Hepatocyte (in vitro differentiated cells): ENCODE data around the gene CDYL. TPM values are rescaled to one million over a fixed set of nuclear protein-coding genes. Genes with fewer than 3 reads are reported as not detected.

Experiments
- DNase-seq: peaks from one replicate; pipeline ENCODE4 v3.0.0-alpha.2; 2016; ENCODE audit warnings: low spot score
- H2AFZ ChIP-seq: fragments of 200-600 bp; sonication (generic); 2 replicates; pipeline ENCODE4 v1.6.0; 2016; ENCODE audit warnings: antibody characterized with exemption, mild to moderate bottlenecking
- H3K27ac ChIP-seq: fragments of 200-600 bp; sonication (generic); 2 replicates; pipeline ENCODE4 v1.5.1; 2016; ENCODE audit warnings: mild to moderate bottlenecking
- H3K27me3 ChIP-seq: fragments of 200-600 bp; sonication (generic); 2 replicates; pipeline ENCODE4 v1.6.1; 2016
- H3K36me3 ChIP-seq: fragments of 200-600 bp; sonication (generic); replicated peaks from 2 replicates; pipeline ENCODE4 v1.5.1; 2016; ENCODE audit warnings: low read depth; ENCODE audit not compliant: insufficient read depth
- H3K4me1 ChIP-seq: fragments of 200-600 bp; sonication (generic); 2 replicates; pipeline ENCODE4 v1.5.1; 2016; ENCODE audit warnings: mild to moderate bottlenecking, moderate library complexity; ENCODE audit not compliant: insufficient read depth
- H3K4me2 ChIP-seq: fragments of 200-600 bp; sonication (generic); 2 replicates; pipeline ENCODE4 v1.6.0; 2016
- H3K4me3 ChIP-seq: fragments of 200-600 bp; sonication (generic); 2 replicates; pipeline ENCODE4 v1.5.1; 2016; ENCODE audit warnings: mild to moderate bottlenecking
- H3K79me2 ChIP-seq: fragments of 200-600 bp; sonication (generic); 2 replicates; pipeline ENCODE4 v1.6.0; 2017; ENCODE audit warnings: mild to moderate bottlenecking
- H3K9me2 ChIP-seq: fragments of 200-600 bp; sonication (generic); replicated peaks from 2 replicates; pipeline ENCODE4 v1.6.0; 2017; ENCODE audit warnings: mild to moderate bottlenecking; ENCODE audit not compliant: insufficient read depth
- H3K9me3 ChIP-seq: fragments of 200-600 bp; sonication (generic); 2 replicates; pipeline ENCODE4 v1.5.1; 2016; ENCODE audit warnings: low read depth, mild to moderate bottlenecking
- H4K20me1 ChIP-seq: fragments of 200-600 bp; sonication (generic); 2 replicates; pipeline ENCODE4 v1.6.0; 2016; ENCODE audit warnings: mild to moderate bottlenecking; ENCODE audit not compliant: insufficient read depth, poor library complexity, severe bottlenecking
- EZH2 ChIP-seq: fragments of 200-600 bp; sonication (generic); IDR thresholded peaks from 2 replicates; pipeline ENCODE4 v1.6.1; 2016; ENCODE audit warnings: antibody characterized with exemption, mild to moderate bottlenecking, borderline replicate concordance
- EZH2phosphoT487 ChIP-seq: fragments of 200-600 bp; sonication (generic); IDR thresholded peaks from one replicate; pipeline ENCODE4 v1.6.1; 2018; ENCODE audit warnings: antibody characterized with exemption, mild to moderate bottlenecking, low read depth, moderate library complexity; ENCODE audit not compliant: unreplicated experiment, severe bottlenecking
- WGBS: methylation state at CpG from one replicate; pipeline ENCODE4 v1.1.6; 2016; ENCODE audit warnings: low lambda C conversion rate; ENCODE audit errors: missing lambda C conversion rate; 5-methylcytosine and 5-hydroxymethylcytosine counted together
- polyA plus RNA-seq: library from polyadenylated mRNA; unstranded; fragments of >200 nt; fragmentation: Nextera tagmentation; extraction: Ambion mirVana; gene quantifications from 2 replicates; pipeline ENCODE4 v1.2.1, GENCODE V29; 2016
- total RNA-seq: library from RNA; depleted of rRNA; stranded (reverse); fragments of >200 nt; gene quantifications from 2 replicates; pipeline ENCODE4 v1.2.3, GENCODE V29; 2014
- TF ChIP-seq, protein P1 (sequence below): fragments of 200-600 bp; sonication (generic); IDR thresholded peaks from 2 replicates; pipeline ENCODE4 v1.5.1; 2016; ENCODE audit warnings: antibody characterized with exemption, mild to moderate bottlenecking; ENCODE audit not compliant: poor library complexity

The CDYL gene
- total and polyA plus RNA-seq, 2 experiments from 2014 or later, result 25.3 to 30.4 TPM

DNA sequence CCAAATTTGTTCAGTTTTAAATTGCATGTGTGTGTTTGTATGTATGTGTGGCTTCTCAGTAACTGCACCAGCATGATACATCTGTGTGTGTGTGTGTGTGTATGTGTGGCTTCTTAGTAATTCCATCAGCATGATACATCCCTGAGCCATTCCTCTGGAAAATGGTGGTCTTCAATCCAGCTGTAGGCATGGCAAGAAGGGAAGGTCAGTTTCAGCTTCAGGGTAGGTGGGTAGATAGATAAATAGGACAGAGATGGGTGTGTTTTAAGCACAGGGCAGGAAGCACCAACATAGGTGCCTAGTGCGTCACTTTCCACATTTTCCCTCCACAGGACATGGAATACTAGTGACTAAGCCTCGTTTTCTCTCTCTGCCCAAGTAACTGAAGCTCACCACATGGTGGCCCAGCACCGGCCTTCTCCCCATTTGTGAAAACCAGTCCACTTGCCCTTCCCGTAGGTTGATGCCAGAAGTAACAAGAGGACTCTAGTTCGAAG, 144.8 kb downstream of the CDYL start:
- WGBS, result 94% methylated on average over 5 of the region's 5 CpGs
- Histone ChIP-seq H3K27me3 (no peaks in the 10 kb centered on the region), H3K9me2 (no peaks in the 10 kb centered on the region), H3K9me3 (no peaks in the 10 kb centered on the region), H3K27ac (no peak overlapping the region), H3K4me1 (no peaks in the 10 kb centered on the region), H3K4me3 (no peak overlapping the region), H2AFZ (no peak overlapping the region), H3K4me2 (no peak overlapping the region), H4K20me1 (no peaks in the 10 kb centered on the region), H3K79me2 (peaks cover 86% of the 10 kb centered on the region), H3K36me3 (no peaks in the 10 kb centered on the region)
- no peak for DNase-seq
- TF ChIP-seq EZH2phosphoT487 (no peak), EZH2 (no peak)
- TF ChIP-seq, protein P1, sequence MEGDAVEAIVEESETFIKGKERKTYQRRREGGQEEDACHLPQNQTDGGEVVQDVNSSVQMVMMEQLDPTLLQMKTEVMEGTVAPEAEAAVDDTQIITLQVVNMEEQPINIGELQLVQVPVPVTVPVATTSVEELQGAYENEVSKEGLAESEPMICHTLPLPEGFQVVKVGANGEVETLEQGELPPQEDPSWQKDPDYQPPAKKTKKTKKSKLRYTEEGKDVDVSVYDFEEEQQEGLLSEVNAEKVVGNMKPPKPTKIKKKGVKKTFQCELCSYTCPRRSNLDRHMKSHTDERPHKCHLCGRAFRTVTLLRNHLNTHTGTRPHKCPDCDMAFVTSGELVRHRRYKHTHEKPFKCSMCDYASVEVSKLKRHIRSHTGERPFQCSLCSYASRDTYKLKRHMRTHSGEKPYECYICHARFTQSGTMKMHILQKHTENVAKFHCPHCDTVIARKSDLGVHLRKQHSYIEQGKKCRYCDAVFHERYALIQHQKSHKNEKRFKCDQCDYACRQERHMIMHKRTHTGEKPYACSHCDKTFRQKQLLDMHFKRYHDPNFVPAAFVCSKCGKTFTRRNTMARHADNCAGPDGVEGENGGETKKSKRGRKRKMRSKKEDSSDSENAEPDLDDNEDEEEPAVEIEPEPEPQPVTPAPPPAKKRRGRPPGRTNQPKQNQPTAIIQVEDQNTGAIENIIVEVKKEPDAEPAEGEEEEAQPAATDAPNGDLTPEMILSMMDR, result no peak

DNA sequence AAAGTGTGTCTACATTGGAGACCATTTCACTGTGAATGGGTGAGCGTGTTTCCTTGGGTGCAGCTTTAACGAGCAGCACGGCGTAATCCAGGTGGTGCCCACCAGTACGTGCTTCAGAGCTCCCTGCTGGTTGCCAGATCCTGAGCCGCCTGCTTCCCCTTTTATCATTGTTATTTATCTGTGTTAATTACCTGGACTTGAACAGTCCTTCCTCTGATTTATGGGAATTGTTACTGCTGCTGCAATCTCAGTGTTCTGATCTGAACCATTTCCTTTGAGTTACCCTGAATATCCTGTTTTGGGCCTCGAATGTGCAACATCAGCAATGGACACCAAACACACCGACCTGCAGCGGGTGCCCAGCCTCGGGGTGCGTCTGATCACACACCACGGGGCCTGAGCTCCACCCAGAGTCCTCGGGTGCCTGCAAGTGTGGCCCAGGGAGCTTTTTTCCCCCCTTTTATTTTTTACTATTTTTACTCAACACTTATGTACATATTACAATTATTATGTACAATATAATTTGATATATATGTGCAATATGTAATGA, 146.4 kb downstream of the CDYL start:
- Histone ChIP-seq H3K79me2 (peaks cover 86% of the 10 kb centered on the region), H2AFZ (no peak overlapping the region), H3K27me3 (no peaks in the 10 kb centered on the region), H3K4me1 (no peaks in the 10 kb centered on the region), H3K36me3 (no peaks in the 10 kb centered on the region), H3K9me2 (no peaks in the 10 kb centered on the region), H3K4me3 (no peak overlapping the region), H3K27ac (no peak overlapping the region), H4K20me1 (peaks cover 3% of the 10 kb centered on the region), H3K4me2 (no peak overlapping the region), H3K9me3 (no peaks in the 10 kb centered on the region)
- 81% methylated on average over 13 of the region's 13 CpGs for WGBS
- DNase-seq, result no peak
- TF ChIP-seq EZH2, result no peak
- TF ChIP-seq, protein P1, result no peak
- no peak for TF ChIP-seq EZH2phosphoT487

DNA sequence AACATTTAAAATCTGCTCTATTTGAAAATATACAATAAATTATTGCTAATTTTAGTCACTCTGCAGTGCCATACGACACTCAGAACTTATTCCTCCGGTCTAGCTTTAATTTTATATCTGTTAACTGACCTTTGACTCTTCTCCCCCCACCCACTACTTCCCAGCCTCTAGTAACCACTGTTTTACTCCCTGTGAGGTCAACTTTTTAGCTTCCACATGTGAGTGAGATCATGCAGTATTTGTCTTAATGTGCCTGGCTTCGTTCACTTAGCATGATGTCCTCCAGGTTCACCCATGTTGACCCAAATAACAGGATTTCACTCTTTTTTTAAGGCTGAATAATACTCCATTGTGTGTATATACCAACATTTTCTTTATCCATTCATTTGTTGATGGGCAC, 146.9 kb downstream of the CDYL start:
- no peak overlapping the region for H3K27ac ChIP-seq
- H3K4me1 ChIP-seq, result no peaks in the 10 kb centered on the region
- no peaks in the 10 kb centered on the region for H3K9me2 ChIP-seq
- WGBS, result 93% methylated on average over 3 of the region's 3 CpGs
- no peaks in the 10 kb centered on the region for H3K9me3 ChIP-seq
- H4K20me1 ChIP-seq, result peaks cover 3% of the 10 kb centered on the region
- no peaks in the 10 kb centered on the region for H3K36me3 ChIP-seq
- no peak for DNase-seq
- peaks cover 86% of the 10 kb centered on the region for H3K79me2 ChIP-seq
- no peaks in the 10 kb centered on the region for H3K27me3 ChIP-seq
- H2AFZ ChIP-seq, result no peak overlapping the region
- no peak overlapping the region for H3K4me2 ChIP-seq
- TF ChIP-seq EZH2phosphoT487 (no peak), EZH2 (no peak)
- TF ChIP-seq, protein P1, result no peak
- no peak overlapping the region for H3K4me3 ChIP-seq
